ENCODE measurements around the gene VAMP4. TPM values are rescaled to one million over a fixed set of nuclear protein-coding genes. Genes with fewer than 3 reads are reported as not detected.
"Not testable (repeated sequence)": the region's sequence is repeated elsewhere in the genome, so short reads cannot be mapped to it uniquely, and the experiment has no call there.

Gene VAMP4
- total RNA-seq, 2 donors from 2014 or later, result 19.7 to 21.6 TPM

DNA sequence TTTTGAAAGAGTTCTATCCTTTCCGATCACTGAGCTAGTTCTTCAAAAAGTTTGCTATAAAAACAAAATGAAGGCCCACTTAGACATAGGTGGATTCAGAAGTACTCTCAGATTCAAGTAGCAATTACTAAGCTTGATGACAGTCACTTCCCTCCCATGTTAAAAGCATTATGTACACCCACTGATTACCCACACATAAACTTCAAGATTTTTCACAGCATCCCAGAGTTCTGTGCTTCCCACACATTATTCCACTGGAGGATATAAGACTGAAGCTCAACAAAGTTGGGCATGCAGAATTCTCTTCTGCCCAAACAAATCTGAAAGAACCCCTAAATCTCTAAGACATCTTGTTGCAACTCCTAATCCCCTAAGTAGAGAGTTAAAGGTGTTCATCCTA is 29.5 kb downstream of the VAMP4 start:
- H3K27me3 Mint-ChIP-seq, result no peaks in the 10 kb centered on the region
- H3K4me3 Mint-ChIP-seq, result no peak overlapping the region
- H3K27ac Mint-ChIP-seq, result no peak overlapping the region
- no peaks in the 10 kb centered on the region for H3K9me3 ChIP-seq (ENCODE audit: control insufficient read depth, low read length, poor library complexity, severe bottlenecking)
- peaks cover 2% of the 10 kb centered on the region for H3K36me3 Mint-ChIP-seq (ENCODE audit: low read depth)
- H3K4me1 Mint-ChIP-seq, result peaks cover 7% of the 10 kb centered on the region
- ATAC-seq (no peak), DNase-seq (no peak)

DNA sequence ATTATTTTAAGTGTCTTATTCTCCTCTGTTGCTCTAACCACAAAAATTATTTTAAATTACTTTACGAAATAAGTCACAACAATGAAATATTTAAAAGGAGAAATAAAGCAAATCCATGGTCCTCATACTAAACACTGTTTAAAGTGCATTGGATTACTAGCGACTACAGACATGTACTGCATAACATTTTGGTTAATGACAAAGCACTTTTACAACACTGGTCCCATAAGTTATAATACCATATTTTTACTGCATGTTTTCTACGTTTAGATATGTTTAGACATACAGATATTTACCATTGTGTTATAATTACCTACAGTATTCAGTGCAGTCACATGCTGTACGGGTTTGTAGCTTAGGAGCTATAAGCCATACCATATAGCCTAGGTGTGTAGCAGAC is 30.2 kb downstream of the VAMP4 start:
- Mint-ChIP-seq H3K4me1 (peaks cover 7% of the 10 kb centered on the region), H3K27me3 (no peaks in the 10 kb centered on the region), H3K4me3 (no peak overlapping the region), H3K36me3 (ENCODE audit: low read depth) (peaks cover 2% of the 10 kb centered on the region), H3K27ac (no peak overlapping the region)
- DNase-seq, result no peak
- ATAC-seq, result no peak
- no peaks in the 10 kb centered on the region for H3K9me3 ChIP-seq (ENCODE audit: control insufficient read depth, low read length, poor library complexity, severe bottlenecking)

DNA sequence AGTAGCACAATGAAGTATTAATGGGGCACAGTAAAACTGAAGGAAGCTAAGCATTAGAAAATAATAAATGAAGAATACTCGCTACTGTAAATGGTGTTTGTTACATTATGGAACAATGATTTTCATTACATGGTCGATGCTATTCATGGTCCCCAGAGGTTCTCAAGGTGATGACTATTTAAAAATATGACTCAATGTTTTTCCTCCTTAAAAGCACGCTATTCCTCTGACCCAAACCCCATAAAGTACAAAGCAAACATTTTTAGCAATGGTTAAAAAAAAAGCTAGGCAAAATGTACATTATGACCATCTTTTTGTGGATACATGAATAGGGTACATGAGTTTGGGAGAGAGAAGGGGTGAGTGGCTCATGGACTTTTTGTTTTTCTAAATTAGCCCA is 34.3 kb downstream of the VAMP4 start:
- ATAC-seq (no peak), DNase-seq (no peak)
- Mint-ChIP-seq H3K27me3 (no peaks in the 10 kb centered on the region), H3K36me3 (ENCODE audit: low read depth) (no peaks in the 10 kb centered on the region), H3K4me1 (peaks cover 3% of the 10 kb centered on the region), H3K27ac (no peak overlapping the region), H3K4me3 (no peak overlapping the region)
- H3K9me3 ChIP-seq (ENCODE audit: control insufficient read depth, low read length, poor library complexity, severe bottlenecking), result no peaks in the 10 kb centered on the region

DNA sequence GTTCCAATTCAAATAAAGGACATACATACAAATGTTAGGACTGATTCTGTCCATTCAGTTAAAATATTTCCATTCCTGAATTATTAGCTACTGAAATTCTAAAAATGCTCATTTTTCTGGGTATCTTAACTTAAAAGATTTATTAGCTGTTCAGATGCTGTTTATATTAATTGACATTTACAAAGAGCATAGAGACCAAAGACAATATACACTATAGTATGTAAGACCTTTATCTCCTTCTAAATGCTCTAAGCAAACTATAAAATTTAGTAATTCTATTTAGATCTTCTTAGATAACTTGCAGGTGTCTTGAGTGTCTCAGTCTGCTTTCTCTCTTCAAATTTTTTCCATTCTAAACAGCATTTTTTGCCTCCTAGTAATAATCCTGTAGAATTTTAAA is 39.3 kb downstream of the VAMP4 start:
- DNase-seq, result no peak
- Mint-ChIP-seq H3K4me1 (no peaks in the 10 kb centered on the region), H3K27me3 (no peaks in the 10 kb centered on the region), H3K4me3 (no peak overlapping the region), H3K36me3 (ENCODE audit: low read depth) (no peaks in the 10 kb centered on the region), H3K27ac (no peak overlapping the region)
- no peak for ATAC-seq
- H3K9me3 ChIP-seq (ENCODE audit: control insufficient read depth, low read length, poor library complexity, severe bottlenecking), result no peaks in the 10 kb centered on the region

DNA sequence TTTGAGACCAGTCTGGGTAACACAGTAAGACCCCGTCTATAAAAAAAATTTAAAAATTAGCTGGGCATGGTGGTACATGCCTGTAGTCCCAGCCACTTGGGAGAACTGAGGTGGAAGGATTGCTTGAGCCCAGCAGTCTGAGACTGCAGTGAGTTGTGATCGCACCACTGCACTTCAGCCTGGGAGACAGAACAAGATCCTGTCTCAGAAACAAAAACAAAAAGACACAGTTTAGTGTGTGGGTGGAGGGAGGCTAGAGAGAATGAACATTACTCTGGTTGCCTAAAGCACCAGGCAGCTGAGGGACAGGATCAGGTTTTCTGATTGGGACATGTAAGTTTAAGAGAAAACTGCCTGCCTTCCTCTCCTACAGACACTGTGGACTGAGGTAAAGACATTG is 42.3 kb downstream of the VAMP4 start:
- no peak overlapping the region for H3K27ac Mint-ChIP-seq
- DNase-seq, result no peak
- no peak overlapping the region for H3K4me3 Mint-ChIP-seq
- no peaks in the 10 kb centered on the region for H3K27me3 Mint-ChIP-seq
- H3K9me3 ChIP-seq (ENCODE audit: control insufficient read depth, low read length, poor library complexity, severe bottlenecking), result no peaks in the 10 kb centered on the region
- ATAC-seq, result no peak
- no peaks in the 10 kb centered on the region for H3K4me1 Mint-ChIP-seq
- H3K36me3 Mint-ChIP-seq (ENCODE audit: low read depth), result no peaks in the 10 kb centered on the region

DNA sequence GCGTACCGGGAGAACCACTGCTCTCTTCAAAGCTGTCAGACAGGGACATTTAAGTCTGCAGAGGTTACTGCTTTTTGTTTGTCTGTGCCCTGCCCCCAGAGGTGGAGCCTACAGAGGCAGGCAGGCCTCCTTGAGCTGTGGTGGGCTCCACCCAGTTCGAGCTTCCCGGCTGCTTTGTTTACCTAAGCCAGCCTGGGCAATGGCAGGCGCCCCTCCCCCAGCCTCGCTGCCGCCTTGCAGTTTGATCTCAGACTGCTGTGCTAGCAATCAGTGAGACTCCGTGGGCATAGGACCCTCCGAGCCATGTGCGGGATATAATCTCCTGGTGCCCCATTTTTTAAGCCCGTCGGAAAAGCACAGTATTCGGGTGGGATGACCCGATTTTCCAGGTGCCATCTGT is 46.1 kb downstream of the VAMP4 start:
- DNase-seq; H3K4me3 Mint-ChIP-seq; ATAC-seq; H3K9me3 ChIP-seq (ENCODE audit: control insufficient read depth, low read length, poor library complexity, severe bottlenecking); H3K36me3 Mint-ChIP-seq (ENCODE audit: low read depth); H3K27ac Mint-ChIP-seq; H3K27me3 Mint-ChIP-seq; H3K4me1 Mint-ChIP-seq: not testable (repeated sequence)

DNA sequence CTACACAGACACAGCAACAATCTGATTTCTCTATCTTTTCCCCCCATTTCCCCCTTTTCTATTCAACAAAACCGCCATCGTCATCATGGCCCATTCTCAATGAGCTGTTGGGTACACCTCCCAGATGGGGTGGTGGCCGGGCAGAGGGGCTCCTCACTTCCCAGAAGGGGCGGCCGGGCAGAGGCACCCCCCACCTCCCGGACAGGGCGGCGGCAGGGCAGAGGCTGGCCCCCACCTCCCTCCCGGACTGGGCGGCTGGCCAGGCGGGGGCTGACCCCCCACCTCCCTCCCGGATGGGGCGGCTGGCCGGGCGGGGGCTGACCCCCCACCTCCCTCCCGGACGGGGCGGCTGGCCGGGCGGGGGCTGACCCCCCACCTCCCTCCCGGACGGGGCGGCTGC is 48.3 kb downstream of the VAMP4 start:
- not testable (repeated sequence) for H3K4me3 Mint-ChIP-seq; DNase-seq; H3K36me3 Mint-ChIP-seq (ENCODE audit: low read depth); H3K9me3 ChIP-seq (ENCODE audit: control insufficient read depth, low read length, poor library complexity, severe bottlenecking); ATAC-seq; H3K4me1 Mint-ChIP-seq; H3K27me3 Mint-ChIP-seq; H3K27ac Mint-ChIP-seq

DNA sequence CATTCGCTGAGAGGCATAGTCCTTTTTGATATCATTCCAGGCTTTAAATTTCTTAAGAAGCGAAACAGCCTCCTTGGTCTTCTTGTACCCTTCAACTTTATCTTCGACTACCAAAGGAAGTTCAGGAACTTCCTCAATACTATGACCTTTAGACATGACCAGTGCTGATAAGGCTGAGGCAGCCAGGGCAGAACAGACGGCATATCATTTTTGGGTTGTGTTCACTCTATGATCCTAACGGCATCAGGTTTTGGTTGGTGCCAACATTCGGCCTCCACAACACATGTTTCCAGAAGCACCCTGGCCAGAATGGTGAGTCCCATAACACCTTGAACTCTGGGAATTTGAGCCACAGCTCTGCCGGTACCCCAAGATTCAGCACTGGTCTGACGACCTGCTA is 58.0 kb downstream of the VAMP4 start:
- Mint-ChIP-seq H3K36me3 (ENCODE audit: low read depth) (no peaks in the 10 kb centered on the region), H3K27ac (no peak overlapping the region), H3K4me1 (no peaks in the 10 kb centered on the region), H3K4me3 (no peak overlapping the region), H3K27me3 (peaks cover 6% of the 10 kb centered on the region)
- H3K9me3 ChIP-seq (ENCODE audit: control insufficient read depth, low read length, poor library complexity, severe bottlenecking), result no peaks in the 10 kb centered on the region
- ATAC-seq (no peak), DNase-seq (no peak)

DNA sequence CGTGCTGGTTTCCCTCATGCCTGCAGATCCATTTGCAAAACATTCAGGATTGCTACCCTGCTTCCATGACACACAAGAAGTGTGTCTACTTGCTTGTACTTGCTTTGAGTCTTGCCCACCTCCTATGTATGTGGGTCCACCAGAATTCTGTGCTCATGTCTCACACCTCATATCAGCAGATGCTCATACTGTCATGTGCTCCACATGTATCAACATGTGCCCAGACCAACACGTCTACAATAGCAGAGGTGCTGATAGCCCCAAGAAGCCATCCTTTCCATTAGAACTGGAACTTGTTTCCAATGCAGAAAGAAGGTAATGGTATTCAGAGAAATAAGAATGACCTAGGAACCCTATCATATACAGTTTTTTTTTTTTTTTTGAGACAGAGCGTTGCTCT is 61.5 kb downstream of the VAMP4 start:
- Mint-ChIP-seq H3K4me3 (no peak overlapping the region), H3K27me3 (peaks cover 12% of the 10 kb centered on the region), H3K4me1 (no peaks in the 10 kb centered on the region), H3K36me3 (ENCODE audit: low read depth) (peaks cover 4% of the 10 kb centered on the region), H3K27ac (no peak overlapping the region)
- H3K9me3 ChIP-seq (ENCODE audit: control insufficient read depth, low read length, poor library complexity, severe bottlenecking), result no peaks in the 10 kb centered on the region
- no peak for ATAC-seq
- DNase-seq, result no peak

DNA sequence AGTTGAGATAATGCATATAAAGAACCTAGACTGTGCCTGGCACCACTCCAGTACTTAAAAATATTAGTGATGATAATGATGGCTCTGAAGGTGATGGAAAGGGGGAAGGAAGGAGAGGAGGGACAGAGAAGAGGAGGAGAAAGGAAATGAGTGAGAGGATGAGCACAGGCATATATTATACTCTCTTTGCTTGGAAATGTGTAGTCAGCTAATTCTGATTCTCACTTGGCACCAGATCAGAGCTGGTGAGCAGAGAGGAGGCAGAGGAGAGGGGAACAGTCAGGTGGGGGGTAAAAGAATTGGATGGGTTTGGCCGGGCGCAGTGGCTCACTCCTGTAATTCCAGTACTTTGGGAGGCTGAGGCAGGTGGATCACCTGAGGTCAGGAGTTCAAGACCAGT is 65.0 kb downstream of the VAMP4 start:
- Mint-ChIP-seq H3K4me1 (no peaks in the 10 kb centered on the region), H3K36me3 (ENCODE audit: low read depth) (peaks cover 4% of the 10 kb centered on the region), H3K4me3 (no peak overlapping the region), H3K27ac (no peak overlapping the region), H3K27me3 (peaks cover 13% of the 10 kb centered on the region)
- no peaks in the 10 kb centered on the region for H3K9me3 ChIP-seq (ENCODE audit: control insufficient read depth, low read length, poor library complexity, severe bottlenecking)
- DNase-seq (no peak), ATAC-seq (no peak)

DNA sequence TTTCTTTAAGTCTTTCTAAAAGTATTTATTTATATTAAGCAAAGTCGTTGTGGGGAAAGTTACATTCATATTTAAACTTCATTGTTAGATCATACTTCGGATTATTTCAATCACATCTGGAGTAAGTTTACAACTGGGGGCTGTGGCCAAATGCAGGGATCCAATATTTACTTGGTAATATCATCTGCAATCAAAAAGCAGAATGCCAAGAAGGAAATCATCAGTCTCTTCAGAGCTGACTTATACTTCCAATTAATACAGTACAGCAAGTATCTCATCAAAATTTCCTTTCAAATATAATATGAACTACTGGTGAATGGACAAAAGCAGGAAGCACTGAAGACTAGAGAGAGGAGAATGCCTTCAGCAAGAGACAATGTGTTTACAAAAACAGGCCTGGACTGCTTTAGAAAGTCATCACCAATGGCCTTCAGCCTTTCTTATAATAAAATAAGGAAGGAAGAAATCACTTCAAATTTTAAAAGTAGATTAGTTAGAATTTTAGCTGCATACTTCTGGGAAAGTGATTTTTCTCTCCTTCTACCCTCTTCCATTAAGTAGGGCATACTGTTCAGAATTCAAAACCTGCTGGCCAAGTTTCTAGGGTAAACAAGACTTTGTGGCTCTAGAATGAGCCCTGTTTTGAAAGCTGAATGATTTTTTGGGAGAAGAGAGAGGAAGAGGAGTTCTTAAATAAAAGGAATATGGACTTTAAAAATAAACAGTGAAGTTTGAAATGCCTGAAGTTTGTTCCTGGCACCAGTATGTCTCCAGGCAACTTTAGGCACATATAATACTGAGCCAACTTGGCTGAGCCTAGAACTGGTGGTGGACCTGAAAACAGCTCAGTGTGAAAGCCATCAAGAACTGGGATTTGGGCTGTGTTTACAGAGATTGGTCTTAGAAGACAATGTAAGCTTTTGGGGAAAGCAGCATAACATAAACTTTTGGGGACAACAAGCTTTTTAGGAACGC is 67.1 kb downstream of the VAMP4 start:
- ATAC-seq (no peak), DNase-seq (no peak)
- Mint-ChIP-seq H3K4me3 (no peak overlapping the region), H3K27ac (no peak overlapping the region), H3K27me3 (peaks cover 13% of the 10 kb centered on the region), H3K36me3 (ENCODE audit: low read depth) (peaks cover 4% of the 10 kb centered on the region), H3K4me1 (no peaks in the 10 kb centered on the region)
- H3K9me3 ChIP-seq (ENCODE audit: control insufficient read depth, low read length, poor library complexity, severe bottlenecking), result no peaks in the 10 kb centered on the region

DNA sequence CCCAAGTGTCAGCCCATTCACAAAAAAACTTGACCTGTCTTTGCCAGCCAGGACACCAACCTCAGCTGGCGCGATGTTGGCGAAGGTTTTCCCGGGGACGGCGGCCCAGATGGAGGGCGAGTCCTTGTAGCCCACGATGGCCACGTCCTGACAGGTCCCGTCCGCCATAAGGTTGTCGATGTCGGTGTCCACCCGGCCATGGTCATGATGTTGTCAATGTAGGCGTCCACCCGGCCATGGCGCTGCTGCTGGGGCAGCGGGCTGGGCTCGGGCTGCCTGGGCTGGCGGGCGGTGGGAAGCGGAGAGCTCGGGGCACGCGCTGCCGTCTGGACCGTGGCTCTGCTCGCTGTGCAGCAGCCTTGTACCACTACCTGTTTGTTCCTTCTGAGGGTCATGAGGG is 71.1 kb downstream of the VAMP4 start:
- no peak for ATAC-seq
- Mint-ChIP-seq H3K27ac (no peak overlapping the region), H3K4me1 (no peaks in the 10 kb centered on the region), H3K27me3 (peaks cover 6% of the 10 kb centered on the region), H3K36me3 (ENCODE audit: low read depth) (no peaks in the 10 kb centered on the region), H3K4me3 (no peak overlapping the region)
- no peak for DNase-seq
- no peaks in the 10 kb centered on the region for H3K9me3 ChIP-seq (ENCODE audit: control insufficient read depth, low read length, poor library complexity, severe bottlenecking)

DNA sequence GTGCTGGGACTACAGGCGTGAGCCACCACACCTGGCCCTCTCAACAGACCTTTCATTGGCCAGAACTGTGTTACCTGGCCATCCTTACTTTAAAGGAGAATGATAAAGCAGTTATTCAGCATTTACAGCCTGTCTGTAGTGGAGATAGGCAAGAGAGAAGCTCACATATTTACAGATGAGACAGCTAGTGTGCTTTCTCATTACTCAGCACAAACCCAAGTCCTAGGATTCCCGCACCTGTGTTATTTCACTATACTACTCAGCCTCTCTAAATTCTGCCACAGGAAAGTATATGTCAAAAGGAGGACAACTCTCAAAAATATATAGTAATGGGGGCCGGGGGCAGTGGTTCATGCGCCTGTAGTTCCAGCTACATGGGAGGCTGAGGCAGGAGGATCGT is 73.5 kb downstream of the VAMP4 start:
- H3K4me1 Mint-ChIP-seq, result peaks cover 3% of the 10 kb centered on the region
- DNase-seq (no peak), ATAC-seq (no peak)
- H3K27ac Mint-ChIP-seq, result no peak overlapping the region
- H3K9me3 ChIP-seq (ENCODE audit: control insufficient read depth, low read length, poor library complexity, severe bottlenecking), result no peaks in the 10 kb centered on the region
- H3K4me3 Mint-ChIP-seq, result no peak overlapping the region
- no peaks in the 10 kb centered on the region for H3K36me3 Mint-ChIP-seq (ENCODE audit: low read depth)
- peaks cover 21% of the 10 kb centered on the region for H3K27me3 Mint-ChIP-seq

DNA sequence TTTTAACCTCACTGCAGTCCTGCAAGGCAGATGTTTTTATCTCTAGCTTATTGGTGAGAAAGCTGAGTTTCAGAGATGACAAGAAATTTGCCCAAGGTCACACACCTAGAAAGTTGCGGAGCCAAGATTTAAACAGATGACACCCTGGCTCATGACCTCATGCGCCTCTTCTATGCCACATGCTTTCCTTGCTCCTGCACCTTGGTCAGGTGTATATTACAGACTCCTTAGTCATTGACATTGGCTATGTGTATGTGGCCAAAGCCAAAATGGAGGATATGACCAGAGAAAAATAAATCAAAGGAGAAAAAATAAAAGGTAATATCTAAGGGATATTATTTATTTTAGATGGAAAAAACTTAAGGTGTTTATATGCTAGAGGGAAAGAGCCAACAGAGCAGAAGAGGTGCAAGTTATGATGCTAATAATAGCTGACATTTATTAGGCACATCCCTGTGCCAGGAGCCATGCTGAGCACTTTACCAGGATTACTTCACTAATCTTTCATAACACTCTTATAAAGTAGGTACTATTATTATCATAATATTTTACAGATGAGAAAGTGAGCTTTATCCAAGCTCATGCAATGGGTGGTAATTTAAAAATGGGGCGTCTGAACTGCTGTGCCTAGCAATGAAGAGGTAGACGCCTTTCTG is 75.6 kb downstream of the VAMP4 start:
- Mint-ChIP-seq H3K4me1 (peaks cover 3% of the 10 kb centered on the region), H3K36me3 (ENCODE audit: low read depth) (no peaks in the 10 kb centered on the region), H3K27me3 (peaks cover 19% of the 10 kb centered on the region), H3K4me3 (no peak overlapping the region), H3K27ac (no peak overlapping the region)
- H3K9me3 ChIP-seq (ENCODE audit: control insufficient read depth, low read length, poor library complexity, severe bottlenecking), result no peaks in the 10 kb centered on the region
- ATAC-seq (no peak), DNase-seq (no peak)

Measured in T-helper 17 cell (primary cell).